Stimulated activated CD8-positive, alpha-beta memory T cell treated with anti-CD3 and anti-CD28 coated beads, Interleukin-7, amount 100 ng/mL, for 48 hours (primary cell): Measurements from ENCODE around the gene NKIRAS2.

ENCODE experiments used
- DNase-seq, 2 donors: peaks; one replicate each; pipeline ENCODE4 v3.0.0-alpha.2; 2020; ENCODE audit warnings: low read depth in 1 of 2; ENCODE audit errors: extremely low read depth in 1 of 2

Gene NKIRAS2

DNA sequence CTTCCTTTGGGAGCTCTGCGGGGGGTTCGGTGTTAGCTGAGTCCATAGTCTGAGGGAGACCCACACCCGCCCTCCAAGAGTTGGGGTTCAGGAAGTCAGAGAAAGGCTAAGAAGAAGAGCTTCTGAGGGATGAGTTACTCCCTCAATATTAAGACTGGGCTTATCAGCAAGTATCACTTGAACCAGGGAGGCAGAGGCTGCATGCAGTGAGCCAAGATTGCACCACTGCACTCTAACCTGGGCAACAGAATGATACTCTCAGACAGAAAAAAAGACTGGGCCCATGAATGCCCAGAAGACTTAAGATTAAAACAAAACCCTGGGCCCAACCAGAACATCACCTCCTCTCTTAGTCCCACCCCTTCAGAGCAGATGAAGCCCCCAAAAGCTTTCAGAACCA is 6.0 kb downstream of the NKIRAS2 start:
- no peak for DNase-seq

GRCh38 chr17:42026857-42027589 is 7.1 kb downstream of the NKIRAS2 start:
- no peak for DNase-seq

- DNase-seq = no peak
Measured at GRCh38 chr17:42027590-42027889, 7.7 kb downstream of the NKIRAS2 start.

- no peak for DNase-seq
Measured at GRCh38 chr17:42027961-42028790, 8.3 kb downstream of the NKIRAS2 start.

DNA sequence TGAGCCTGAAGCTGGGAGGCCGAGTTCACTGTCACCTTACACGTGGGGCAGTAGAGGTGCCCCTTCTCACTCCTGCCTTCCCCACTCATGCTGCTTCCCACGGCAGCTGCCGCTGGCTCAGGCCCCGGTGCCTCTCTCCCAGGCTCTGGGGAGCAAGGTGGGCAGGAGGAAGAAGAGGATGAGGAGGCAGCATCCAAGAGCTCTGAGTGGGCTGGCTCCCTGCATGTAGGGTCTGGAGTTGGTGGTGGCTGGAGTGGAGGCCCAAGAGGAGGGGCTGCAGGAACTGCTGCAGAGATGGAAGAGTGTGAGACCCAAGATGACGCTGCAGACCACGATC is 8.9 kb downstream of the NKIRAS2 start:
- no peak for DNase-seq

GRCh38 chr17:42031584-42031983 is 11.7 kb downstream of the NKIRAS2 start:
- no peak for DNase-seq

DNA sequence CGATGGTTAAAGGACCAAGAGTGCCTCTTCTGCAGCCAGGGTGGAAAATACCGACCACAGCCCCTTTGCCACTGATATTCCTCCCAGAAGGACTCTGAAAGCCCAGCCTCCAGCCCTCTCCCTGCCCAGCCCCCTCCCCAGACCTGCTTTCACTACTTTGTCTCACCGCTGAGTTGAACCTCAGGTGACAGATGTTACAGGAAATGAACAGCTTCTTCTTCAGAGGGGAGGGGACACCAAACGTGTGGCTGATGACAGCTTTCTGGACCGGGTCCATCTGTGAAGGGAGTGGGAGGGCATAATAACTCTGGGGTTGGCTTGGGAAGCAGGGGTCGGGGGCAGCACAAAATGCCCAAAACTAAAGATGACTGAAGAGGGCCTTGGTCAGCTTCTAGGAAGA is 14.2 kb downstream of the NKIRAS2 start:
- no peak for DNase-seq

DNA sequence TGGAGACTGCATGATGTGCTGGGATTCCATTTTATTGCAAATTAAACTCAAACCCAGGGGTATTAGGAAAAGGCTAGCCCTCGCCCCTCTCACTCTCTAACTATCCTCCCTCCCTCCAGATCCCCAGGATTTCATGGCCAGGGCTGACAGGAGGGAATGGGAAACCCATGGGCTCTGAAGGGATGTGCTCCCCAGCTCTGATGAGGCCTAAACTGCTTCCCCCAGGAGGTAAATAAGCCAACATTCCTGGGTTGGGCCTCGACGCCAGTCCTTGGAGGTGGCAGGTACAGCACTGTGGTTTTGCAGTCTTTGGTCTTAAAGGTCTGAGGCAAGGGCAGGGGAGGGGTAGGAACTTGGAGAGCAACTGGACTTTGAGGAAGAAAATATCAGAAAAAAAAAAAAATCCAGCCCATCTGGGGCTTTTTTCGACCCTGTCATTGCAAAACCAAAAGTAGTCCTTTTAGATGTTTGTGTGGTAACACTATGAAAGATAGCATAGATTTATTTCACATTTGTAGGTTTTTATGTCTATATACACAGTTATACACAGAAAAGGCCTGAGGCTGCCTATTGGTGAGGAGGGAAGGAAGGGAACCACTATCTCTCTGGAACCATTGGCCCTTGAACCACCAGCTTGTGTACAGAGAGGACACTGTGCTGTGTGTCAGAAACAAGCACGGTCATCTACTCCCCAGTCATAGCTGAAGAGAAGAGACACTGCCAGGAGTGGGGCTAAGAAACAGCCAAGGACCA is 18.5 kb downstream of the NKIRAS2 start:
- no peak for DNase-seq

DNA sequence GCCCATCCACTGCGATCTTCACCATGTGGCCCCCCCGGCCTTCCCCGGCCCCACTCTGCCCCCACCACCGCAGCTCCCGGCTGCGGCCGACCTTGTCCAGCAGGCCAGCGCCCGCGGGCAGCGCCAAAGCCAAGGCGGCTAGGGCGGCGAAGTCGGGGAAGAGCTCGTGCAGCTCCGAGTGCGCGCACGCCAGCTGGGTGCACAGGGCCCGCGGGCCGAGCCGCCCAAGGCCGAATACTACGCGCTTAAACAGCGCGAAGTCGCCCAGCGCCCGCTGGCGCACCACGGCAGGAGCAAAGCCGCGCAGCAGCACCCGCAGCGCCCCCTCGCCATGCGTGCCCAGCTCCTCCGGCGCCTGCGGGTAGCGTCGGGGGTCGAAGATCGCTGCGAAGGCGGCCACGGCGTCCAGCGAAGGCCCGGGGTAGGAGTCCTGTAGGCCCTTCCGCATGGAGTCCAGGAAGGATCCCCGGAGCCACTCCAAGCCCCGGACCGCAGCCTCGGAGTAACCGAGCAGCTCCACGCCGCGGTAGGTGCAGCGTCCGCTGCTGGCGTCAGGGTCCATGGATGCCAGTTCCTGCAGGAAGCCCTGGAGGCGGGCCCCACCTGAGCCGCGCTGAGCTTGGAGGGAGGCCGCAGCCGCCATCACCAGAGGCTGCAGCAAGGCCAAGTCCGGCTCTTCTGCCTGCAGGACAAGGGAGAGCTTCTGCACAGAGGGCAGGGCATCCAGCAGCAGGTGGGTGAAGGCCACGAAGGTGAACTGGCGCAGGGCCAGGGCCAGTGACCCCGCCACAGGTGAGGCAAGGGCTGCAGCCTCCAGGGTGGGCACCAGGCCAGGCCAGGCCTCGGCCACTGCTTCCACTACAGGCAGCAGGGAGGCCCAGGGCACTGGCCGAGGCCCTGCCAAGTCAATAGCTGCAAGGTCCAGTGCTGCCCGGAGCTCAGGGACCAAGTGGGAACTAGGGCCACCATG is 20.2 kb downstream of the NKIRAS2 start:
- DNase-seq = no peak

DNA sequence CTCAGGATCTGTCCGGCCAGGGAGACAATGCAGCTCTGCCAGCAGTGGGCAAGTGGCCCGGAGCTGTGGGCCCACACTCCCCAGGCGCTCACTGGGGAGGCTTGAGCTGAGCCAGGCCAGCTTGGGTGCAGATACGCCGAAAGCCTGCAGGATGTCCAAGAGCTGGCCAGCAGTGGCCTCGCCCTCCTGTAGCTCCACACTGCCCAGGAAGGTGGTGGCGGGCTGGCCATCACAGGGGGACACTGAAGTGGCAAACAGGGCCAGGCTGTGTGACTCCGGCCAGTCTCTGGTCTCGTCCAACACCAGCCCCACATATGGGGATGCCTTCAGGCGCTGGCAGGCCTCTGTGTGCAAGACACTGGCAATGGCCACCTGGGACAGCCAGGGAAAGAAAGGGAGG is 20.9 kb downstream of the NKIRAS2 start:
- DNase-seq = no peak

GRCh38 chr17:42041619-42042018 is 21.7 kb downstream of the NKIRAS2 start:
- no peak for DNase-seq

- DNase-seq = no peak
Measured at GRCh38 chr17:42042598-42043319, 22.9 kb downstream of the NKIRAS2 start.

DNA sequence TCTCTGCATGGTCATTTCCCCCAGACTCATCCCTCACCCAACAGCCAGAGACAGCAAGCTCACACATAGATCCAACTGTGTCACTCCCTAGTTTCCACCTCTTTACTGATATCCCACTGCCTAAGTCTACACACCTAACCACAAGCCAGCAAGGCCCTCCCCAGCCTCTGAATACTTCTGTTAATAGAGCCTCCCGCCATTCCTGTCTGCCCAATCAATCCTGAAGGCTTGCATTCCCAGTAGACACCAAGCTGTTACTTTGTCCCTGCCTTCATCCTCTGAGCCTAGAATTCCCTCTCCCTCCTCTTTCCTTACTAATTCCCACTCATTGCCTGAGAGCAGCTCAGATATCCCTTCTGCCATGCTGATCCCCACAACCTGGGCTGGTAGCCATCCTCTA is 25.8 kb downstream of the NKIRAS2 start:
- no peak for DNase-seq

DNA sequence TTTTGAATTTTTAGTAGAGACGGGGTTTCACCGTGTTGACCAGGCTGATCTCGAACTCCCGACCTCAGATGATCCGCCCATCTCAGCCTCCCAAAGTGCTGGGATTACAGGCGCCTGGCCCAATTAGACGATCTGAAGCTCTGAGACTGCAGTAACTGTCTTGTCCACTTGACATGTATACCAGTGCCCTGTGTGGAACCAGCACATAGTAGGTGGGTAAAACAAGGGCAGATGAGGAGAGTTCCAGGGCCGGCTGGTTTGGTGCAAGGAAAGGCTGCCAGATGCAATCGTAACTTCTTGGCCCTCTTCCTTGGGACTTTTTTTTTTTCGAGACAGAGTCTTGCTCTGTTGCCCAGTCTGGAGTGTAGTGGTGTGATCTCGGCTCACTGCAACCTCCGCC is 27.5 kb downstream of the NKIRAS2 start:
- no peak for DNase-seq

DNA sequence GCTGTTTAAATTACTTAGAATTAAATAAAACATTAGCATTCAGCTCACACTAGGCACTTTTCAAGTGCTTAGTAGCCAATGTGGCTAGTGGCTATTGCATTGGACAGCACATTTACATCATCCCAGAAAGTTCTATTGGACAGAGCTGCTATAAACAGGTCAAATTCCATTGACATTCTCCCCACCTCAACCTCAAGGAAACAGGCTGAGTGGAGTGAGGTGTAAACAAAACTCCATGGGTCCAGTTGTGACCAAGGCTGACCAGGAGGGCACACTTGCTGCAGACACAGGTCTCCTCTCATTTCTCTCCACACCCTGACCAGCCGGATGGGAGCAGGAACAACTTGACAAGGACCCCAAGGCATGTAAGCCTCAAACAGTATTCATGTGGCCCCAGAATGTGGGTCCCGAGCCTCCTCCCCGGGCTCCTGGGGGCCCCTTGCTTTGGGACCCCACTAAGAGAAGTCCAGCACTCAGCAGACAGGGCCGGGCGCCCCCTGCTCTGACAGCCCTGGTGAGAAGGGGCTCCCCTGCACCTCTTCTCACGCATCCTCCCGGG is 30.0 kb downstream of the NKIRAS2 start:
- DNase-seq = no peak

DNA sequence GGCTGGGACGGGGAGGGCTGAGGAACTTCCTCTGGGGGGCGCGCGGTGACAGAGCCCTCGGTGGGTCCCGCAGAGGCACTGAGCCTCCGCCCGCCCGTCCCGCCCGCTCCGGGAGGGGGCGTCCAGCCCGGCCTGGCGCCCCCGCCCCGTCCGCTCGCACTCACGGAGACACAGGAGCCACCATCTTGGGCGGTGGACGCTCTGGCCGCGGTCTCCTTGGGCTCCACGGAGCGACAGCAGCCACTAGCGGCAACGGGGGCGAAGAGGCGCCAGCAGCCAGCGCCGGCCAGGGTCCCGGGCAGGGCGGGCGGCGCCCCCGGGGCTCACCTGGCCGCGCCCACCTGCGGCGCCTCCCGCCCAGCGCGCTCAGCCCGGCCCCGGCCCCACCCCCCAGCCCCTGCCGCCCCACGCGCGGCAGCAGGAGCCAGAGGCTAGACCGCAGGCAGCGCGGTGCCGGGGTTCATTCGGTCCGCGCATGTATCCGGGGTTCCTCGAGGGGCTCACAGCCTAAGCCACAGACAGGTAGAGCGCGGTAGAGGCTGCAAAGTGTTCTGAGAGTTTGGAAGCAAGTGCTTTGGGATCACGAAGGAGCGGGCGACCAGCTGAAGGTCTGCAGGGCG is 30.6 kb downstream of the NKIRAS2 start, which contains the start of gene C17orf113:
TSS of gene C17orf113 (minus strand) at position 209 of the 620 bp plus-strand sequence. CDS start 7,225 bp downstream, outside the sequence.
- no peak for DNase-seq

GRCh38 chr17:42051013-42051400 is 31.1 kb downstream of the NKIRAS2 start:
- DNase-seq = no peak

- DNase-seq = no peak
Measured at GRCh38 chr17:42051645-42052044, 31.8 kb downstream of the NKIRAS2 start.

DNA sequence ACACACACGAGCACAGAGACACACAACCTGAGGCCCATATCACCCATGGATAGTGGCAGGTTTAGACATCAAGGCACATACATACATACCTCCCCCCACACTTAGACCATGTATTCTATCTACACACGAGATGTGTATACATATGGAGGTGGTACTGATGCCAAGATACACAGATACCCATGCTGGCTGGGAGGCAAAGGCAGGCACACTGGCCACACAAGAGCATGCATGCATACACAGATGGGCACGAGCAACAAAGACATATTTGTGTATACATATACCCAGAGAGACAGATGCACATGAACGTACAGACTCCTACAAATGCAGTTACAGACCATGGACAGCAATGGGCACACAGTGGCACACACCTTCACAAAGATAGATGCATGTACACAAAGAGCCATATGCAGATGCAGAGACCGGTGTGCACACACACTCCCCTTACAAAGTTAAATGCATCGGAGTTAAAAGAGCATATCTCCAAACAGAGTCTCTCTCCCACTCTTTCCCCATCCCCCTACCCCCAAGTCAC is 32.5 kb downstream of the NKIRAS2 start:
- DNase-seq = no peak
